HG03025 (cell line): Measurements from ENCODE around the gene NME8.
A peak's percentile ranks its signal among the peaks of the same experiment; 100 is the strongest.
"Not testable (repeated sequence)": the region's sequence is repeated elsewhere in the genome, so short reads cannot be mapped to it uniquely, and the experiment has no call there.

ENCODE experiments used
- ATAC-seq: cut with Tn5 transposase; IDR thresholded peaks from one replicate; pipeline ENCODE4 v1.9.1; 2021; ENCODE audit warnings: mild to moderate bottlenecking, moderate library complexity; ENCODE audit not compliant: unreplicated experiment, low FRiP score

Gene NME8

DNA sequence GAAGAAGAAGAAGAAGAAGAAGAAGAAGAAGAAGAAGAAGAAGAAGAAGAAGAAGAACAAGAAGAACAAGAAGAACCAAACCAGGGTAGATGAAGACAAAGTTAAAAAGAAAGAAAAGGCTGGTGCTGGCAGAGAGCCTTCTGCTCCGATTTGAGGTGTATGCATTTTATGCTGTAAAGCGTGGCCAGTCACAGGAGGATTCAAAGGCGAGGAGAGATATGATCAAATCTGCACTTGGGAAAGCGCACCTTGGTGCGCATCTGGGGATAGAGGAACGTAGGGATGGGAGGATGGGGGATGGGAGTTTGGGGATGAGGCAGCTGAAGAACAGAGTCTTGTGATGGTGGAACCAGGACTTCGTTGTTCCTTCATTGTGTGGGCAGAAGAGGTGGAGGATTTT, at the start of gene NME8:
Gene NME8 (plus strand): TSS at position 301 of the 400 bp plus-strand sequence. CDS start 1,670 bp downstream, outside the sequence.
- ATAC-seq, result no peak

- no peak for ATAC-seq
Observed at GRCh38 chr7:37806152-37806551, 42.2 kb upstream of the NME8 start.

DNA sequence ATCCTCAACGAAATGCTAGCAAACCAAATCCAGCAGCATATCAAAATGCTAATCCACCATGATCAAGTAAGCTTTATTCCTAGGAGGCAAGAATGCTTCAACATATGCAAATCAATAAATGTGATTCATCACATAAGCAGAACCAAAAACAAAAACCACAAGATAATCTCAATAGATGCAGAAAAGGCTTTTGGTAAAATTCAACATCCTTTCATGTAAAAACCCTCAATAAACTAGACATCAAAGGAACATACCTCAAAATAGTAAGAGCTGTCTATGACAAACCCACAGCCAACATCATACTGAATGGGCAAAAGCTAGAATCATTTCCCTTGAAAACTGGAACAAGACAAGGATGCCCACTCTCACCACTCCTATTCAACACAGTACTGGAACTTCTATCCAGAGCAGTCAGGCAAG, 36.2 kb upstream of the NME8 start:
- not testable (repeated sequence) for ATAC-seq

GRCh38 chr7:37815671-37816371, 32.6 kb upstream of the NME8 start:
- ATAC-seq, result peak; percentile 70

GRCh38 chr7:37816922-37817590, 31.3 kb upstream of the NME8 start:
- no peak for ATAC-seq

GRCh38 chr7:37817591-37817960, 30.8 kb upstream of the NME8 start:
- ATAC-seq, result no peak

GRCh38 chr7:37817996-37818720, 30.2 kb upstream of the NME8 start:
- no peak for ATAC-seq

DNA sequence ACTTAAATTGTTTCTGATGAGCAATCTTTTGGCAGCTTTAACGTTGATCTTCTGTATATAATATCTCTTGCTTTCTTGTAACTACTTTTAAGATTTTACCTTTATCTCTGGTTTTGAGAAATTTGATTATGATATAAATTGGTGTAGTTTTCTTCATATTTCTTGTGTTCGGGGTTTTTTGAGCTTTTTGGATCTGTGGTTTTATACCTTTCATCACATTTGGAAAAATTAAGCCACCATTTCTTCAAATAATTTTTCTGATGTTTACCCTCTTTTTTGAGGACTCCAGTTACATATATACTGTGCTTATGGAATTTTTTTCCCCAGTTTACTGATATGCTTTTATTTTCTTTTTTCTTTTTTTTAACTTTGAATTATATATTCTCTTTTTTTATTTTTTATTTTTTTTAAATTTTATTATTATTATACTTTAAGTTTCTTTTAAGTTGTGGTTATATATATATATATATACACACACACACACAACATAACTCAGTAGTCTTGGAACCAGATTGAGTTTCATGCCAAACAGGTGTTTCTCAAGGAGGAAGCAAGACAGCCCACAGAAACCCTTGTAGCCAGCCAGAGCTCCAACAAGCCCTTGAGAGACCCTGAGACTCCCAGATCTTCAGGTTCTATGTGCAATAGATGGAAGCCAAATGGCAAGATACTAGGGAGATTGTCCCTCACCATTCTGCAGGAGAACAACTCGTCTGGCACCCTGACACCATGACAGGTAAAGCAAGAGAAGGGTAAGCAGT, 27.5 kb upstream of the NME8 start:
- ATAC-seq, result peak; percentile 76

DNA sequence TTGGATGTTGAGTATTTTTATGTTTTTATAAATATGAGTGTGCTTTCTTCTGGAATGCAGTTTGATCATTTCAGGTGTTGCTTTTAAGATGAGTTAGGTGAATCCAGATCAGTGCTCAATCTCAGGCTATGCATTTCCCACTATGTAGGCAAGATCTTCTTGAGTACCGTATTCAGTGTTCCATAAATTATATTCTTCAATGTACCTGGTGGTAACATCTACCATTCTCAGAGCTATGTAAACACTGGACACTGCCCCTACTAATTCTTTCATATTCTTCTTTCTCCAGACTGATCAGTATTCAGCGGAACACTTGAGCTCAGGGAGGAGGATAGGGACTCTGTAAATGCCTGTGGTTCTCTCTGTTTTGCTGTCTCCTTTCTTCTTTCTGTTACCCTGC, 25.5 kb upstream of the NME8 start:
- ATAC-seq, result no peak

DNA sequence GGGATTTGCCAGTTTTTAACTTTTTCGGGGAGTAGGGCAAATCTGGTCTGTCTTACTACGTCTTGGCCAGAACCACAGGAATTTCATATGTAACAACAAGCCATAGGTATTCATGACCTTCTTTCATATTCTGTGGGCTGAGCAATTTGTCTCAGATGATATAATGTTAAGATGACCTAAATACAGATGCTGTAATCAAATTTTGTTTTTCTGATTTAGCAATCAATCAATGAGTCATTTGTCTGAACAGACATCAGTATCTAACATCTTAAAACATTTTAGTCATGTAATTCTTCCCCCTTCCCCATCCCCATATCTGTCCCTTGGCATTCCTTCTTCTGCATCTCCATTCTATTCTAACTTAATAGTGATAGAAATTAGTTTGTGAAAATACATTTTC, 24.8 kb upstream of the NME8 start:
- ATAC-seq, result no peak

DNA sequence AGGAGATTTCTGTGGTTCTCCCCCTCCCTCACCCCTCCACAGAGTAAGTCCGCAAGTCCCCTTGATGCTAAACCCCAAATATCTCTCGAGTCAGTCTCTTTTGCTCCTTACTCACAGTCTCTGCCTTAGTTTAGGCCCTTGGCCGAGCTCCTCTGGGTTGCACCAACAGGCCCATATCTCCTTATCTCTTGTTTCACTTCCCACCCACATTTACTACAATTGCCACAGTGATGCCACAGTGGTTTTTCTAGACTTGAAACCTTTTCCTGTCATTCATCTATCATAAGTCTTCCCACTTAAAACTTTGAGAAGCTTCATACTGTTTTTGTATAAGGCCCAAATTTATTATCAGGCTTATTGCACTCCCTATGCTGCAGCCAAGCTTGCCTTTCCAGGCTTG, 23.4 kb upstream of the NME8 start:
- ATAC-seq, result no peak

DNA sequence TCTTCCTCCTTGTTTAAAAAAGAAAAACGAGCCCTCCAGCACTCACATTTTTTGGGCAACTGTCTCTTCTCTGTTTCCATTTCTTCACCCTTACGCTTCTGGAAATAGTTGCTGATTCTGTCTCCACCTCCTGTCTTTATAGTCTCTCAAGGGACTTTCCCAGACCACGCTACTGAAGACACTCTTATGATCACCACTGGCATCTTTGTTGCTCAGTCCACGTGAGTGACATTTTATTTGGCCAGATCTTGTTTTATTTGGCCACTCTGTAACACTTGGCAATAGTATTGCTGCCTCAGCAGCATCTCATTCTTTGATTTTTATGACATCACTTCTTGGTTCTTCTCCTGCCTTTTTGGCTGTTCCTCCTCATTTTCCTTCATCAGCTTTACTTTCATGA, 21.6 kb upstream of the NME8 start:
- ATAC-seq, result no peak

- no peak for ATAC-seq
Observed at GRCh38 chr7:37831244-37831643, 17.2 kb upstream of the NME8 start.

GRCh38 chr7:37832194-37832593, 16.2 kb upstream of the NME8 start:
- peak; percentile 61 for ATAC-seq

DNA sequence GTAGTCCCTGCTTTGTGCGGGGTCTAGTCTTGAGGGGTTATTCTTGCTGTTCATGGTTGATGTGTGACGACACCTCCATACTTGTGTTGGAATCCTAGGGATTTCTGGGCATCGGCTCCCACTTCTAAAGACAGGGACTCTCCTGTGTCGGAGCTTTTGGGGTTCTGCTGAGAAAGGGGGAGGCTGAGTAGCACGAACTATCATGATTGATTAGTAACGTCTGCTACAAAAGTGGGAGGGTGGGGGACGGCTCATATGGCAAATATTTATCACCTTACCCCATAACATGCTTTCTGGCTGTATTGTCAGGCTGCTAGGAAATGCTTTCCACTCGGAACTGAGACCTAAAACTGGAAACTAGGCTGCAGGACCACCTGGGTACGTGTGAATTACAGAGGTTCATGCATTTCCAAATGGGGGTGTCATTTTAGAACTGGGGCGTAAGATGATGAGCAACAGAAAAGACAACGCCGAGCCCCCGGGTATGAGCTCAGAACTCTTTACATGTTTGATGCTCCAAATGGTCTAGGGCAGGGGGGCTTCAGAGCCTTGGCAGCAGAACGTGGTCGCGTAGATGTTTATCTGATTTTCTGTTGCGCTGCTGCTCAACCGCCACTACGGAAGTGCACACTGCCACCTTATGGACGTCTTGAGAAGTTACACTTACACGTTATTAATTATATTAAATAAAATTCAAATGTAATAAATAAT, 15.1 kb upstream of the NME8 start:
- ATAC-seq, result no peak

DNA sequence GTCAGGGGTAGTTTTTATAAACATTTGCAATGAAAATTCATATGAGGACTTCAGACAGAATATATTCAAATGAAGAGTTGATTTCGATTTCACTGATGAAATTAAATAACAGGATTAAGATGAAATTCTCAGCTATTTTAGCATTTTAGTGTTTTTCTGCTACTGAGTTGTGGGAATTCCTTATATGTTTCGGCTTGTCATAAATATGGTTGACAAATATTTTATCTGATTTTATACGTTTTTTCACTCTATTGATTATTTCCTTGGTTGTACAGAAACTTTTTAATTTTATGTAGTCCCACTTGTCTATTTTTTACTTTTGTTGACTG, 14.6 kb upstream of the NME8 start:
- ATAC-seq, result no peak

DNA sequence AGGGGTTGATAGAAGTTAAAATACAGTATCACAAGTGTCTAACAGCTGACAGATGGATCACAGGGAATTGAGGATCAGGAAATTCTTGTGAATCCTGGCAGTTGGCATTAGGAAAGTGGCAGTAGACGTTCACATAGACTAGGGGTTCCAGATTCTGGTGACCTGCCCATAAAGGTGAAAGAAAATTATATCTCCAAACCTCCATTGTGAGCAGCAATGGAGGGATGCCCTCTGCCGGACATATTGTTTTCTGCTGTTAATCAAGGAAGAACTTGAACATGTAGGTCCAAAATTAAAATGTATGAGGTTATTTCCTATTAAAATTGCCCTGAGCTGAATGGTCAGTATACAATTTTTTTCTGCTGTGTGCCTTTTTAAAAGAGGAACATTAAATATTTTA, 5.1 kb downstream of the NME8 start:
- no peak for ATAC-seq

GRCh38 chr7:37882086-37882485, 33.7 kb downstream of the NME8 start:
- no peak for ATAC-seq

DNA sequence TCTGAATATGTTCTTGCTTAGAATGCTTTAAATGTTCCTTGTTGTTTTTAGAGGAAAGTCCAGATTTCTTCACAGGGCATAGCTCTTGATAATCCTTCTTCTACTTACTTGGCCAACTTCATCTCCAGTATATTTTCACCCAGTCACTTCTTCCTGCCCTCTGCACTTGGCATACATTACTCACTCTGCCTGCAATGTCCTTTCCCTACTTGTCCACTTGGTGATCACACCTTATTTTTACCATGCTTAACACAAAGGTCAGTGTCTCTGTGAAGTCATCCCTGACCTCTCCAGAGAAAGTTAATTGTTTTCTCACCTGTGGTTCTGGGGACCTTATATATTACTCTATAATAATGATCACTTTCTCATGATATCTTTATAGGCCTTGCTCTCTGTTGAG, 45.0 kb downstream of the NME8 start:
- no peak for ATAC-seq

- ATAC-seq, result no peak
Observed at GRCh38 chr7:37894671-37895070, 46.3 kb downstream of the NME8 start.
